Measurements from ENCODE around the gene USP13.
"Not testable (repeated sequence)": the region's sequence is repeated elsewhere in the genome, so short reads cannot be mapped to it uniquely, and the experiment has no call there.

USP13 gene

DNA sequence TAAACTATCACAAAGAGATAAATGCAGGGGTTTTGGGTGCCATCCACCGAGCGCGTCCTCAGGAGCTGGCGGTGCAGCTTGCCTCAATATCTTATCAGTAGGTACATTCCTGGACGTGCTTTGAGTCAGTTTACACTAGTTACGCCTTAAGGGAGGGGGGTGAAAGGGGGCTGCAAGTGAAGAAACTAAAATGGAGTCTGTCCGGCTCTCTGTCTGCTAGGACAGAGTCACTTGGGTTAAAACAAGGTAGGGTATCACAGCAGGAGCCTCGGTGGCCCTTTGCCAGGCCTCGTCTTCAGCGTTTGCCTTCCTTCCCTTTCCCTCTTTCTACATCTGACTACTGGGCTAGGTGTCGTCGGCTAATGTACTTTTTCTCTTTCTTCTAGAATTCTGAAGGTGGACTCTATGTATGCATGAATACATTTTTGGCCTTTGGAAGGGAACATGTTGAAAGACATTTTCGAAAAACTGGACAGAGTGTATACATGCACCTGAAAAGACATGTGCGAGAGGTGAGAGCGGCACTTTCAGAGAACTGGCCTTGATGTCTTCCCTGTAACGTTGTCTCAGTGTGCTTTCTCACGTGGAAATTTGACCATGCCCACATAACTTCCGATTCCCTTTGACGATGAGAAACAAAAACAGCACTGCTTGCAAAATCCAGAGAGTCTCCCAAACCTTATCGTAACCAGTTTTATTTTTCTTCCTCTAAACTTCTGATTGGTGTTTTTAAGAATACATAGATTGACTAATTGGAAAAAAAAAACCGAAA, 28.8 kb downstream of the USP13 start:
- H3K27ac ChIP-seq (ENCODE audit: poor library complexity, severe bottlenecking) = no peak overlapping the region
- H3K9me3 ChIP-seq (ENCODE audit: severe bottlenecking) = no peaks in the 10 kb centered on the region
- no peak overlapping the region for H3K4me3 ChIP-seq (ENCODE audit: severe bottlenecking)
- H3K27me3 ChIP-seq (ENCODE audit: insufficient read depth, poor library complexity, severe bottlenecking) = no peaks in the 10 kb centered on the region
- H3K36me3 ChIP-seq (ENCODE audit: low read depth) = peaks cover 3% of the 10 kb centered on the region; the same call in 1 of the 2 replicates
- ATAC-seq (ENCODE audit: low read depth) = no peak
- TF ChIP-seq, protein P1, sequence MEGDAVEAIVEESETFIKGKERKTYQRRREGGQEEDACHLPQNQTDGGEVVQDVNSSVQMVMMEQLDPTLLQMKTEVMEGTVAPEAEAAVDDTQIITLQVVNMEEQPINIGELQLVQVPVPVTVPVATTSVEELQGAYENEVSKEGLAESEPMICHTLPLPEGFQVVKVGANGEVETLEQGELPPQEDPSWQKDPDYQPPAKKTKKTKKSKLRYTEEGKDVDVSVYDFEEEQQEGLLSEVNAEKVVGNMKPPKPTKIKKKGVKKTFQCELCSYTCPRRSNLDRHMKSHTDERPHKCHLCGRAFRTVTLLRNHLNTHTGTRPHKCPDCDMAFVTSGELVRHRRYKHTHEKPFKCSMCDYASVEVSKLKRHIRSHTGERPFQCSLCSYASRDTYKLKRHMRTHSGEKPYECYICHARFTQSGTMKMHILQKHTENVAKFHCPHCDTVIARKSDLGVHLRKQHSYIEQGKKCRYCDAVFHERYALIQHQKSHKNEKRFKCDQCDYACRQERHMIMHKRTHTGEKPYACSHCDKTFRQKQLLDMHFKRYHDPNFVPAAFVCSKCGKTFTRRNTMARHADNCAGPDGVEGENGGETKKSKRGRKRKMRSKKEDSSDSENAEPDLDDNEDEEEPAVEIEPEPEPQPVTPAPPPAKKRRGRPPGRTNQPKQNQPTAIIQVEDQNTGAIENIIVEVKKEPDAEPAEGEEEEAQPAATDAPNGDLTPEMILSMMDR (IDR thresholded peaks at IDR 0.05; ENCODE audit: poor library complexity, severe bottlenecking) = no peak
- no peak for DNase-seq (ENCODE audit: low spot score)
- no peaks in the 10 kb centered on the region for H3K4me1 ChIP-seq (ENCODE audit: insufficient read depth, poor library complexity, severe bottlenecking)

- no peak for DNase-seq (ENCODE audit: low spot score)
- Histone ChIP-seq H3K4me1 (ENCODE audit: insufficient read depth, poor library complexity, severe bottlenecking) (no peaks in the 10 kb centered on the region), H3K27me3 (ENCODE audit: insufficient read depth, poor library complexity, severe bottlenecking) (no peaks in the 10 kb centered on the region), H3K36me3 (ENCODE audit: low read depth) (peaks cover 3% of the 10 kb centered on the region; the same call in 1 of the 2 replicates), H3K4me3 (ENCODE audit: severe bottlenecking) (no peak overlapping the region), H3K9me3 (ENCODE audit: severe bottlenecking) (no peaks in the 10 kb centered on the region), H3K27ac (ENCODE audit: poor library complexity, severe bottlenecking) (no peak overlapping the region)
- TF ChIP-seq, protein P1 (IDR thresholded peaks at IDR 0.05; ENCODE audit: poor library complexity, severe bottlenecking) = no peak
- no peak for ATAC-seq (ENCODE audit: low read depth)
Measured at GRCh38 chr3:179682426-179683080, 29.7 kb downstream of the USP13 start.

- not testable (repeated sequence) for DNase-seq (ENCODE audit: low spot score); H3K4me3 ChIP-seq (ENCODE audit: severe bottlenecking); H3K36me3 ChIP-seq (ENCODE audit: low read depth); H3K27ac ChIP-seq (ENCODE audit: poor library complexity, severe bottlenecking); H3K4me1 ChIP-seq (ENCODE audit: insufficient read depth, poor library complexity, severe bottlenecking); H3K9me3 ChIP-seq (ENCODE audit: severe bottlenecking); ATAC-seq (ENCODE audit: low read depth); H3K27me3 ChIP-seq (ENCODE audit: insufficient read depth, poor library complexity, severe bottlenecking)
Measured at GRCh38 chr3:179683286-179683685, 30.4 kb downstream of the USP13 start.

DNA sequence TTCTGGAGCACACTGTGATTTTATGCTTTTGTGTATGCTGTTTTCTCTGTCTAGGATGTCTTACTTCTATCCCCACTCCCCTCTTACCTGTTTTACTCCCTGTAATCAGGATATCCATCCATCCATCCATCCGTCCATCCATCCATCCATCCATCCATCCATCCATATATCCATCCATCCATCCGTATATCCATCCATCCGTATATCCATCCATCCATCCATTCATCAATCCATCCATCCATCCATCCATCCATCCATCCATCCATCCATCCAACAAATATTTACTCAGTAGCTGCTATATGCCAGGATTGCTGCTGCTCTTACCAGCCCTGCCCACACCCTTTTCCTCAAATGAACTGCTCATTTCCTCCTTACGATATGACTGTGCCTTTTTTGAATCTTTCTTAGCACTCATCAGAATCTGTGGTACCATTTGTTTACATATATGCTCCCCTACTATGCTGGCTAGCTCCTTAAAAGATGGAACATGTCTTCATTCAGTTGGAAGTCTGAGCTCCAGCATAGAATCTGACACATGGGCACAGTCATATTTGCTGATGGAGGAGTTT, 35.2 kb downstream of the USP13 start:
- H3K4me3 ChIP-seq (ENCODE audit: severe bottlenecking) = no peak overlapping the region
- no peak overlapping the region for H3K27ac ChIP-seq (ENCODE audit: poor library complexity, severe bottlenecking)
- ATAC-seq (ENCODE audit: low read depth) = no peak
- TF ChIP-seq, protein P1 (IDR thresholded peaks at IDR 0.05; ENCODE audit: poor library complexity, severe bottlenecking) = no peak
- H3K4me1 ChIP-seq (ENCODE audit: insufficient read depth, poor library complexity, severe bottlenecking) = no peaks in the 10 kb centered on the region
- H3K9me3 ChIP-seq (ENCODE audit: severe bottlenecking) = no peaks in the 10 kb centered on the region
- H3K36me3 ChIP-seq (ENCODE audit: low read depth) = peaks cover 3% of the 10 kb centered on the region; the same call in 1 of the 2 replicates
- DNase-seq (ENCODE audit: low spot score) = no peak
- H3K27me3 ChIP-seq (ENCODE audit: insufficient read depth, poor library complexity, severe bottlenecking) = no peaks in the 10 kb centered on the region

GRCh38 chr3:179688850-179689249, 36.0 kb downstream of the USP13 start:
- no peak overlapping the region for H3K4me3 ChIP-seq (ENCODE audit: severe bottlenecking)
- no peaks in the 10 kb centered on the region for H3K9me3 ChIP-seq (ENCODE audit: severe bottlenecking)
- DNase-seq (ENCODE audit: low spot score) (no peak), ATAC-seq (ENCODE audit: low read depth) (0 out of 3 replicates have a peak, but pooled peaks have one; percentile 19)
- TF ChIP-seq, protein P1 (IDR thresholded peaks at IDR 0.05; ENCODE audit: poor library complexity, severe bottlenecking) = no peak
- H3K27me3 ChIP-seq (ENCODE audit: insufficient read depth, poor library complexity, severe bottlenecking) = no peaks in the 10 kb centered on the region
- no peaks in the 10 kb centered on the region for H3K36me3 ChIP-seq (ENCODE audit: low read depth)
- no peaks in the 10 kb centered on the region for H3K4me1 ChIP-seq (ENCODE audit: insufficient read depth, poor library complexity, severe bottlenecking)
- no peak overlapping the region for H3K27ac ChIP-seq (ENCODE audit: poor library complexity, severe bottlenecking)
